SK-N-SH (cell line): ENCODE results near the gene SNX20. TPM values are rescaled to one million over a fixed set of nuclear protein-coding genes. Genes with fewer than 3 reads are reported as not detected.

Experiments
- CTCF ChIA-PET: fragments of 300-600, 350-600 bp; formaldehyde crosslinking; extraction: SDS; loops from one replicate; lab custom pipeline; 2021; lab: Yijun Ruan, JAX
- POLR2A ChIA-PET: fragments of 350-600 bp; sonication (Branson Sonifier 250); formaldehyde crosslinking; extraction: SDS; loops from one replicate; lab custom pipeline; 2020; ENCODE audit warnings: antibody characterized with exemption, inconsistent platforms; lab: Yijun Ruan, JAX
- DNase-seq: peaks from one replicate; pipeline ENCODE4 v3.0.0; 2012
- H2AFZ ChIP-seq: fragments of 200-600 bp; sonication (generic); 2 replicates; pipeline ENCODE4 v1.8.1; 2016; ENCODE audit warnings: antibody characterized with exemption, mild to moderate bottlenecking, low read depth
- H3F3A ChIP-seq: fragments of 200-600 bp; sonication (generic); replicated peaks from 2 replicates; pipeline ENCODE3; 2016; ENCODE audit warnings: antibody characterized with exemption, mild to moderate bottlenecking; ENCODE audit not compliant: insufficient read depth
- H3K27ac ChIP-seq, 2 experiments: fragments of 200-500 bp in 1 of 2; fragments of 200-600 bp in 1 of 2; sonication (Bioruptor generic) in 1 of 2; sonication (generic), shearing (Covaris generic) in 1 of 2; 2 replicates each; pipeline versions ENCODE4 v1.5.1 to v1.6.1; 2014 to 2016; ENCODE audit warnings: low read depth in 2 of 2, inconsistent platforms in 1 of 2, low read length in 1 of 2, mild to moderate bottlenecking in 1 of 2, mixed read lengths in 1 of 2
- H3K27me3 ChIP-seq: fragments of 200-600 bp; sonication (generic), shearing (Covaris generic); 2 replicates; pipeline ENCODE4 v1.6.1; 2016; ENCODE audit warnings: mixed run types; ENCODE audit not compliant: insufficient read depth
- H3K36me3 ChIP-seq, 2 experiments: fragments of 200-500 bp in 1 of 2; fragments of 200-600 bp in 1 of 2; sonication (Bioruptor generic) in 1 of 2; sonication (generic) in 1 of 2; replicated peaks in 1 of 2; 2 replicates each; pipeline versions ENCODE3 to v1.5.1; 2014 to 2016; ENCODE audit warnings: low read length in 1 of 2, mild to moderate bottlenecking in 1 of 2; ENCODE audit not compliant: insufficient read depth in 2 of 2, control insufficient read depth in 1 of 2
- H3K4me1 ChIP-seq, 2 experiments: fragments of 200-500 bp in 1 of 2; fragments of 200-600 bp in 1 of 2; sonication (Bioruptor generic) in 1 of 2; sonication (generic), shearing (Covaris generic) in 1 of 2; 2 replicates each; pipeline versions ENCODE4 v1.5.1 to v1.6.1; 2014 to 2016; ENCODE audit warnings: low read depth in 1 of 2, low read length in 1 of 2, mixed run types in 1 of 2; ENCODE audit not compliant: insufficient read depth in 2 of 2, control insufficient read depth in 1 of 2
- H3K4me2 ChIP-seq: fragments of 200-600 bp; sonication (generic), shearing (Covaris generic); 2 replicates; pipeline ENCODE4 v1.6.1; 2017; ENCODE audit warnings: mixed run types
- H3K4me3 ChIP-seq, 2 experiments: fragments of 200-500 bp in 1 of 2; fragments of 200-600 bp in 1 of 2; sonication (Bioruptor generic) in 1 of 2; sonication (generic), shearing (Covaris generic) in 1 of 2; 2 replicates each; pipeline versions ENCODE4 v1.5.1 to v1.8.1; 2014 to 2016; ENCODE audit warnings: low read depth in 2 of 2, inconsistent platforms in 1 of 2, low read length in 1 of 2, mild to moderate bottlenecking in 1 of 2, mixed read lengths in 1 of 2, moderate library complexity in 1 of 2
- H3K79me2 ChIP-seq: fragments of 200-600 bp; sonication (generic); 2 replicates; pipeline ENCODE4 v1.8.1; 2017; ENCODE audit warnings: mild to moderate bottlenecking; ENCODE audit not compliant: insufficient read depth
- H3K9ac ChIP-seq: fragments of 200-600 bp; sonication (generic); 2 replicates; pipeline ENCODE4 v1.6.1; 2017; ENCODE audit warnings: mixed run types
- H3K9me2 ChIP-seq: fragments of 200-600 bp; sonication (generic); 2 replicates; pipeline ENCODE4 v1.6.1; 2017; ENCODE audit warnings: mixed run types
- H3K9me3 ChIP-seq: fragments of 200-600 bp; sonication (generic); 2 replicates; pipeline ENCODE4 v1.6.1; 2017; ENCODE audit warnings: mixed run types, mild to moderate bottlenecking, moderate library complexity
- H4K20me1 ChIP-seq: fragments of 200-600 bp; sonication (generic); 2 replicates; pipeline ENCODE4 v1.6.1; 2017; ENCODE audit warnings: mild to moderate bottlenecking, mixed run types; ENCODE audit not compliant: insufficient read depth
- CHD2 ChIP-seq: fragments of 150-350 bp; IDR thresholded peaks from 2 replicates; pipeline ENCODE4 v1.6.1; 2018; ENCODE audit warnings: low read length; ENCODE audit not compliant: partially characterized antibody
- ELF1 ChIP-seq: IDR thresholded peaks from 2 replicates; pipeline ENCODE4 v1.4.0; 2012
- EP300 ChIP-seq, 2 experiments: IDR thresholded peaks; 2 replicates each; pipeline versions ENCODE4 v1.4.0 to v1.6.1; 2012; ENCODE audit warnings: borderline replicate concordance in 1 of 2, low read depth in 1 of 2, low read length in 1 of 2
- EZH2phosphoT487 ChIP-seq: fragments of 200-600 bp; sonication (generic); IDR thresholded peaks from 2 replicates; pipeline ENCODE4 v1.6.1; 2017; ENCODE audit warnings: low read depth, mixed run types, mild to moderate bottlenecking, antibody characterized with exemption, moderate library complexity, borderline replicate concordance
- FOSL2 ChIP-seq: IDR thresholded peaks from 2 replicates; pipeline ENCODE4 v1.4.0; 2012; ENCODE audit warnings: low read depth, mild to moderate bottlenecking, moderate library complexity, borderline replicate concordance
- FOXJ3 ChIP-seq: sonication (generic); formaldehyde crosslinking; IDR thresholded peaks from 2 replicates; pipeline ENCODE4 v1.5.1; 2020; ENCODE audit warnings: mild to moderate bottlenecking, missing genetic modification reagents
- GABPA ChIP-seq: IDR thresholded peaks from 2 replicates; pipeline ENCODE4 v1.4.0; 2012; ENCODE audit warnings: low read depth, mild to moderate bottlenecking
- JUND ChIP-seq: IDR thresholded peaks from 2 replicates; pipeline ENCODE4 v1.4.0; 2012
- MEF2A ChIP-seq: IDR thresholded peaks from 2 replicates; pipeline ENCODE4 v1.4.0; 2012; ENCODE audit warnings: low read depth, borderline replicate concordance
- RFX5 ChIP-seq: IDR thresholded peaks from 2 replicates; pipeline ENCODE4 v1.6.1; 2012; ENCODE audit warnings: mild to moderate bottlenecking, improper control_type of control experiment, low read length
- SMC3 ChIP-seq: IDR thresholded peaks from 2 replicates; pipeline ENCODE4 v1.6.1; 2012; ENCODE audit warnings: low read depth, low read length, improper control_type of control experiment
- YY1 ChIP-seq: IDR thresholded peaks from 2 replicates; pipeline ENCODE4 v1.4.0; 2012; ENCODE audit warnings: low read depth, mild to moderate bottlenecking
- WGBS: methylation state at CpG from one replicate; pipeline ENCODE4 v1.1.6; 2017; ENCODE audit warnings: low lambda C conversion rate; 5-methylcytosine and 5-hydroxymethylcytosine counted together
- polyA plus RNA-seq, 3 experiments: library from polyadenylated mRNA; depleted of rRNA; stranded (reverse); fragments of >200 nt; gene quantifications; 2 replicates each; pipeline ENCODE4 v1.2.3, GENCODE V29; 2012
- TF ChIP-seq, protein P1 (sequence below): IDR thresholded peaks from 2 replicates; pipeline ENCODE4 v1.4.0; 2012; ENCODE audit warnings: low read depth, borderline replicate concordance
- TF ChIP-seq, protein P2 (sequence below): fragments of 150-350 bp; IDR thresholded peaks from 2 replicates; pipeline ENCODE4 v1.6.1; 2016; ENCODE audit warnings: mild to moderate bottlenecking, low read depth, low read length
- TF ChIP-seq, protein P3 (sequence below): fragments of 150-350 bp; IDR thresholded peaks from 2 replicates; pipeline ENCODE4 v1.6.1; 2017; ENCODE audit warnings: antibody characterized with exemption, low read length, low read depth, borderline replicate concordance
- TF ChIP-seq, protein P4 (sequence below): IDR thresholded peaks from 2 replicates; pipeline ENCODE4 v1.4.0; 2012; ENCODE audit warnings: low read depth, borderline replicate concordance
- TF ChIP-seq, protein P5 (sequence below): IDR thresholded peaks from 2 replicates; pipeline ENCODE4 v1.6.1; 2012; ENCODE audit warnings: mild to moderate bottlenecking, low read depth, low read length, moderate library complexity
- TF ChIP-seq, protein P6 (sequence below): fragments of 200-600 bp; sonication (generic); IDR thresholded peaks from 2 replicates; pipeline ENCODE4 v1.6.1; 2017; ENCODE audit warnings: antibody characterized with exemption, mild to moderate bottlenecking, moderate library complexity

SNX20 gene
- polyA plus RNA-seq, 1 of the 3 experiments (the other 2 are of a cell fraction) = not detected

DNA sequence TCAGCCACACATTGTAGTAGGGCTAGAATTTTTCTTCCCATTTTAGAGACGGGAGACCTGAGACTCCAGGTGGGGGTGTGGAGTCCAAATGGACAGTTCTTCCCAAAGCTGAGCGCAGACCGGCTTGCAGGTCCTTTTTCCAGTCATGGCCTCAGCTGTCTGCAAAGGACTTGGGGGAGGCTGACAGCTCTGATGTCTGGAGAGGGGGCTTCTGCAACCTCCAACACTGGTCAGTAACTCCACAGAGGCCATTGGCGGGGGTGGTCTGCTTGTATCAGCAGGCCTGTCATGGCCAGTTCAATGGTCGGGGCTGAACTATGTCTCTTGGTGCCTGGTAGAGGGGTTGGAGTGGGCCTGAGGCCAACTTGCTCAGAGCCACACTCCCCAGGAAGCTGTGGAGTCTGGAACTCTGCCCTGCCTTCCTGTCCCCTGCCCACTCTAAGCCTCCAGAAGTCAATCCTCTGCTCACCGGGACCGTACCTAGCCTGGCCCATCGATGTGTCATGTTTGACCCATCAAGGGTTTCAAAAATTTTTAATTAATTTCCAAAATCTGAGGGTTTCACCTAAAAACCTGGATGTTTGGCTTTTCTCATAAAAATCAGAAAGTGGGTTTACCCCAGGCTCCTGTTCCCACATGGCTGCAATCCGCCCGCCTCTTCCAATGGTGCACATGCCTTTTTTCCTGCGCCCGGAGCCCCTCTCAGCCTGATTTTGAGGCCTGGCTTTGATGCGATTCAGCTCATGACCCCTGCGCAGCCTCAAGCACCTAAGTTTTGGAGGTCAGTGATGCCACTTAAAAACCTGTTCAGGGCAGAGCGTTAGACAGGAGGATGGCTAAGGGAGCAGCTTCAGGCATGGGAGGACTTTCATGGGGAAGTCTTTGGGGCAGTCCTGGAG, 39.9 kb downstream of the SNX20 start:
- Histone ChIP-seq H3K36me3 (no peaks in the 10 kb centered on the region), H3K9ac (no peak overlapping the region), H3K4me1 (peaks cover 0 to 4% of the 10 kb centered on the region in 2 experiments; a peak in 1 of 4 replicates), H3F3A (no peaks in the 10 kb centered on the region), H2AFZ (no peak overlapping the region), H3K27me3 (no peaks in the 10 kb centered on the region), H3K27ac (no peak overlapping the region), H3K9me3 (no peaks in the 10 kb centered on the region), H4K20me1 (no peaks in the 10 kb centered on the region), H3K4me3 (no peak overlapping the region), H3K9me2 (no peaks in the 10 kb centered on the region), H3K4me2 (no peak overlapping the region), H3K79me2 (no peaks in the 10 kb centered on the region)
- ChIA-PET CTCF (interaction anchor here (3.2 kb wide), 1 partner anchor 24 kb away, joined by 11 read pairs; no protein-coding TSS in a partner anchor), POLR2A (no interaction called here)
- no peak for DNase-seq
- WGBS = 72% methylated on average over 11 of the region's 15 CpGs
- TF ChIP-seq ELF1 = no peak
- no peak for TF ChIP-seq MEF2A
- no peak for TF ChIP-seq GABPA
- no peak for TF ChIP-seq EP300 (IDR thresholded peaks at IDR 0.05; ENCODE audit: borderline replicate concordance in 1 of 2, low read depth in 1 of 2, low read length in 1 of 2)
- no peak for TF ChIP-seq SMC3
- no peak for TF ChIP-seq JUND
- TF ChIP-seq, protein P1, sequence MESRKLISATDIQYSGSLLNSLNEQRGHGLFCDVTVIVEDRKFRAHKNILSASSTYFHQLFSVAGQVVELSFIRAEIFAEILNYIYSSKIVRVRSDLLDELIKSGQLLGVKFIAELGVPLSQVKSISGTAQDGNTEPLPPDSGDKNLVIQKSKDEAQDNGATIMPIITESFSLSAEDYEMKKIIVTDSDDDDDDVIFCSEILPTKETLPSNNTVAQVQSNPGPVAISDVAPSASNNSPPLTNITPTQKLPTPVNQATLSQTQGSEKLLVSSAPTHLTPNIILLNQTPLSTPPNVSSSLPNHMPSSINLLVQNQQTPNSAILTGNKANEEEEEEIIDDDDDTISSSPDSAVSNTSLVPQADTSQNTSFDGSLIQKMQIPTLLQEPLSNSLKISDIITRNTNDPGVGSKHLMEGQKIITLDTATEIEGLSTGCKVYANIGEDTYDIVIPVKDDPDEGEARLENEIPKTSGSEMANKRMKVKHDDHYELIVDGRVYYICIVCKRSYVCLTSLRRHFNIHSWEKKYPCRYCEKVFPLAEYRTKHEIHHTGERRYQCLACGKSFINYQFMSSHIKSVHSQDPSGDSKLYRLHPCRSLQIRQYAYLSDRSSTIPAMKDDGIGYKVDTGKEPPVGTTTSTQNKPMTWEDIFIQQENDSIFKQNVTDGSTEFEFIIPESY = no peak
- no peak for TF ChIP-seq RFX5
- no peak for TF ChIP-seq FOSL2
- no peak for TF ChIP-seq FOXJ3 (CRISPR knock-in tag)
- TF ChIP-seq EZH2phosphoT487 = no peak
- TF ChIP-seq, protein P2, sequence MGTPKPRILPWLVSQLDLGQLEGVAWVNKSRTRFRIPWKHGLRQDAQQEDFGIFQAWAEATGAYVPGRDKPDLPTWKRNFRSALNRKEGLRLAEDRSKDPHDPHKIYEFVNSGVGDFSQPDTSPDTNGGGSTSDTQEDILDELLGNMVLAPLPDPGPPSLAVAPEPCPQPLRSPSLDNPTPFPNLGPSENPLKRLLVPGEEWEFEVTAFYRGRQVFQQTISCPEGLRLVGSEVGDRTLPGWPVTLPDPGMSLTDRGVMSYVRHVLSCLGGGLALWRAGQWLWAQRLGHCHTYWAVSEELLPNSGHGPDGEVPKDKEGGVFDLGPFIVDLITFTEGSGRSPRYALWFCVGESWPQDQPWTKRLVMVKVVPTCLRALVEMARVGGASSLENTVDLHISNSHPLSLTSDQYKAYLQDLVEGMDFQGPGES = no peak
- no peak for TF ChIP-seq CHD2
- TF ChIP-seq YY1 = no peak
- TF ChIP-seq, protein P3, sequence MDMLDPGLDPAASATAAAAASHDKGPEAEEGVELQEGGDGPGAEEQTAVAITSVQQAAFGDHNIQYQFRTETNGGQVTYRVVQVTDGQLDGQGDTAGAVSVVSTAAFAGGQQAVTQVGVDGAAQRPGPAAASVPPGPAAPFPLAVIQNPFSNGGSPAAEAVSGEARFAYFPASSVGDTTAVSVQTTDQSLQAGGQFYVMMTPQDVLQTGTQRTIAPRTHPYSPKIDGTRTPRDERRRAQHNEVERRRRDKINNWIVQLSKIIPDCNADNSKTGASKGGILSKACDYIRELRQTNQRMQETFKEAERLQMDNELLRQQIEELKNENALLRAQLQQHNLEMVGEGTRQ = no peak
- TF ChIP-seq, protein P4, sequence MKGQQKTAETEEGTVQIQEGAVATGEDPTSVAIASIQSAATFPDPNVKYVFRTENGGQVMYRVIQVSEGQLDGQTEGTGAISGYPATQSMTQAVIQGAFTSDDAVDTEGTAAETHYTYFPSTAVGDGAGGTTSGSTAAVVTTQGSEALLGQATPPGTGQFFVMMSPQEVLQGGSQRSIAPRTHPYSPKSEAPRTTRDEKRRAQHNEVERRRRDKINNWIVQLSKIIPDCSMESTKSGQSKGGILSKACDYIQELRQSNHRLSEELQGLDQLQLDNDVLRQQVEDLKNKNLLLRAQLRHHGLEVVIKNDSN = no peak
- TF ChIP-seq, protein P5, sequence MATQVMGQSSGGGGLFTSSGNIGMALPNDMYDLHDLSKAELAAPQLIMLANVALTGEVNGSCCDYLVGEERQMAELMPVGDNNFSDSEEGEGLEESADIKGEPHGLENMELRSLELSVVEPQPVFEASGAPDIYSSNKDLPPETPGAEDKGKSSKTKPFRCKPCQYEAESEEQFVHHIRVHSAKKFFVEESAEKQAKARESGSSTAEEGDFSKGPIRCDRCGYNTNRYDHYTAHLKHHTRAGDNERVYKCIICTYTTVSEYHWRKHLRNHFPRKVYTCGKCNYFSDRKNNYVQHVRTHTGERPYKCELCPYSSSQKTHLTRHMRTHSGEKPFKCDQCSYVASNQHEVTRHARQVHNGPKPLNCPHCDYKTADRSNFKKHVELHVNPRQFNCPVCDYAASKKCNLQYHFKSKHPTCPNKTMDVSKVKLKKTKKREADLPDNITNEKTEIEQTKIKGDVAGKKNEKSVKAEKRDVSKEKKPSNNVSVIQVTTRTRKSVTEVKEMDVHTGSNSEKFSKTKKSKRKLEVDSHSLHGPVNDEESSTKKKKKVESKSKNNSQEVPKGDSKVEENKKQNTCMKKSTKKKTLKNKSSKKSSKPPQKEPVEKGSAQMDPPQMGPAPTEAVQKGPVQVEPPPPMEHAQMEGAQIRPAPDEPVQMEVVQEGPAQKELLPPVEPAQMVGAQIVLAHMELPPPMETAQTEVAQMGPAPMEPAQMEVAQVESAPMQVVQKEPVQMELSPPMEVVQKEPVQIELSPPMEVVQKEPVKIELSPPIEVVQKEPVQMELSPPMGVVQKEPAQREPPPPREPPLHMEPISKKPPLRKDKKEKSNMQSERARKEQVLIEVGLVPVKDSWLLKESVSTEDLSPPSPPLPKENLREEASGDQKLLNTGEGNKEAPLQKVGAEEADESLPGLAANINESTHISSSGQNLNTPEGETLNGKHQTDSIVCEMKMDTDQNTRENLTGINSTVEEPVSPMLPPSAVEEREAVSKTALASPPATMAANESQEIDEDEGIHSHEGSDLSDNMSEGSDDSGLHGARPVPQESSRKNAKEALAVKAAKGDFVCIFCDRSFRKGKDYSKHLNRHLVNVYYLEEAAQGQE = no peak
- TF ChIP-seq, protein P6, sequence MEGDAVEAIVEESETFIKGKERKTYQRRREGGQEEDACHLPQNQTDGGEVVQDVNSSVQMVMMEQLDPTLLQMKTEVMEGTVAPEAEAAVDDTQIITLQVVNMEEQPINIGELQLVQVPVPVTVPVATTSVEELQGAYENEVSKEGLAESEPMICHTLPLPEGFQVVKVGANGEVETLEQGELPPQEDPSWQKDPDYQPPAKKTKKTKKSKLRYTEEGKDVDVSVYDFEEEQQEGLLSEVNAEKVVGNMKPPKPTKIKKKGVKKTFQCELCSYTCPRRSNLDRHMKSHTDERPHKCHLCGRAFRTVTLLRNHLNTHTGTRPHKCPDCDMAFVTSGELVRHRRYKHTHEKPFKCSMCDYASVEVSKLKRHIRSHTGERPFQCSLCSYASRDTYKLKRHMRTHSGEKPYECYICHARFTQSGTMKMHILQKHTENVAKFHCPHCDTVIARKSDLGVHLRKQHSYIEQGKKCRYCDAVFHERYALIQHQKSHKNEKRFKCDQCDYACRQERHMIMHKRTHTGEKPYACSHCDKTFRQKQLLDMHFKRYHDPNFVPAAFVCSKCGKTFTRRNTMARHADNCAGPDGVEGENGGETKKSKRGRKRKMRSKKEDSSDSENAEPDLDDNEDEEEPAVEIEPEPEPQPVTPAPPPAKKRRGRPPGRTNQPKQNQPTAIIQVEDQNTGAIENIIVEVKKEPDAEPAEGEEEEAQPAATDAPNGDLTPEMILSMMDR = no peak
